ENCODE data around the gene GSTM3. TPM values are rescaled to one million over a fixed set of nuclear protein-coding genes. Genes with fewer than 3 reads are reported as not detected.
"Not testable (repeated sequence)": the region's sequence is repeated elsewhere in the genome, so short reads cannot be mapped to it uniquely, and the experiment has no call there.

Gene GSTM3
- total RNA-seq, 6 donors from 2014 or later: 4.9 to 23.3 (median 11.2) TPM

DNA sequence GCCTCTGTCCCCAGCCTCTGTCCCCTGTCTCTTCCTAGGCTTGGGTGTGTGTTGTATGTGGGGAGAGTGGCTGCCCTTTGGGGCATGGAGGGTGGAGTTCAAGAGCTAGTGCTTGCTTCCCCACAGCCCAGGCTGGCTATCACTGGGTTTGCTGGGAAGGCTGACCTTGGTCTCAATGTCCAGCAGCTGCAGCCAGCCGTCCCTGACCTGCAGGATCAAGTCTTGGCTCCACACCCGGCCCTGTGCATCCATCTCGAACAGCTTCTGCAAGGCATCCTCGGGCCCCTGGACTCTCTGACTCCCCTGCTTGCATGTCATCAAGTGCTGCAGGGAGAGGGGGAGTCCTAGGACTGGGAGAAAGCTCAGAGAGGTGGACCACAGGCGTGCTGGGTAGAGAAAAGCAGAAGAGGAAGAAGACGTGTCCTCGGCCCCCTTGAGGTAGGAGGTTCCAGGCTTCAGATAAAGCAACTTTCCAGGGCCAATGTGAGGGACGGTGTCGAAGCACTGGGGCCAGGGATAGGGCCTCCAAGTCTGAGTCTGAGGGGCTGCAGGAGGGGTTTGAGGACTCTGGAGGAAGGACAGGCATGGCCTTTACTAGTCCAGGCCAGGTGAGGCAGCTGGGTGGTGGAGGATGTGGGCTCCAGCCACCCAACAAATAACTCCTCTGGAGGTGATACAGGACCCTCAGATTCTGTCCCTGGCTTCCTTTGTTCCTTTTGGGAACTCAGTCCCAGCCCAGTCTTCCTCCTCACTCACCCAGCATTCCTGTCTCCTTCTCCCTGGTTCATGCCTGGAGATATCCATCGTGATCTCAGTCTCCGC, 18.9 kb upstream of the GSTM3 start:
- Histone ChIP-seq H3K27me3 (no peaks in the 10 kb centered on the region), H3K36me3 (no peaks in the 10 kb centered on the region), H3K4me3 (no peak overlapping the region), H3K9me3 (no peaks in the 10 kb centered on the region), H3K4me1 (peaks cover 6 to 9% (median 9%) of the 10 kb centered on the region in 4 donors), H3K27ac (no peak overlapping the region)
- 84% methylated on average over 11 of the region's 11 CpGs for WGBS, 2 donors
- ATAC-seq (ENCODE audit: low FRiP score in 2 of 2): no peak
- DNase-seq: peak in 1 of 2 donors; percentile 19
- TF ChIP-seq POLR2AphosphoS5 (IDR thresholded peaks at IDR 0.05) (no peak), POLR2A (IDR thresholded peaks at IDR 0.05) (no peak), EP300 (IDR thresholded peaks at IDR 0.05) (no peak)
- TF ChIP-seq, protein P1, sequence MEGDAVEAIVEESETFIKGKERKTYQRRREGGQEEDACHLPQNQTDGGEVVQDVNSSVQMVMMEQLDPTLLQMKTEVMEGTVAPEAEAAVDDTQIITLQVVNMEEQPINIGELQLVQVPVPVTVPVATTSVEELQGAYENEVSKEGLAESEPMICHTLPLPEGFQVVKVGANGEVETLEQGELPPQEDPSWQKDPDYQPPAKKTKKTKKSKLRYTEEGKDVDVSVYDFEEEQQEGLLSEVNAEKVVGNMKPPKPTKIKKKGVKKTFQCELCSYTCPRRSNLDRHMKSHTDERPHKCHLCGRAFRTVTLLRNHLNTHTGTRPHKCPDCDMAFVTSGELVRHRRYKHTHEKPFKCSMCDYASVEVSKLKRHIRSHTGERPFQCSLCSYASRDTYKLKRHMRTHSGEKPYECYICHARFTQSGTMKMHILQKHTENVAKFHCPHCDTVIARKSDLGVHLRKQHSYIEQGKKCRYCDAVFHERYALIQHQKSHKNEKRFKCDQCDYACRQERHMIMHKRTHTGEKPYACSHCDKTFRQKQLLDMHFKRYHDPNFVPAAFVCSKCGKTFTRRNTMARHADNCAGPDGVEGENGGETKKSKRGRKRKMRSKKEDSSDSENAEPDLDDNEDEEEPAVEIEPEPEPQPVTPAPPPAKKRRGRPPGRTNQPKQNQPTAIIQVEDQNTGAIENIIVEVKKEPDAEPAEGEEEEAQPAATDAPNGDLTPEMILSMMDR (IDR thresholded peaks at IDR 0.05): no peak

GRCh38 chr1:109757936-109758786, 17.3 kb upstream of the GSTM3 start:
- DNase-seq: no peak
- no peak for TF ChIP-seq POLR2AphosphoS5 (IDR thresholded peaks at IDR 0.05)
- Histone ChIP-seq H3K27me3 (no peaks in the 10 kb centered on the region), H3K27ac (no peak overlapping the region), H3K9me3 (no peaks in the 10 kb centered on the region), H3K36me3 (no peaks in the 10 kb centered on the region), H3K4me1 (peaks cover under 1 to 2% (median 1%) of the 10 kb centered on the region in 4 donors), H3K4me3 (no peak overlapping the region)
- 89% methylated on average over 7 to 13 of the region's 13 CpGs for WGBS, 2 donors
- no peak for ATAC-seq (ENCODE audit: low FRiP score in 2 of 2)

DNA sequence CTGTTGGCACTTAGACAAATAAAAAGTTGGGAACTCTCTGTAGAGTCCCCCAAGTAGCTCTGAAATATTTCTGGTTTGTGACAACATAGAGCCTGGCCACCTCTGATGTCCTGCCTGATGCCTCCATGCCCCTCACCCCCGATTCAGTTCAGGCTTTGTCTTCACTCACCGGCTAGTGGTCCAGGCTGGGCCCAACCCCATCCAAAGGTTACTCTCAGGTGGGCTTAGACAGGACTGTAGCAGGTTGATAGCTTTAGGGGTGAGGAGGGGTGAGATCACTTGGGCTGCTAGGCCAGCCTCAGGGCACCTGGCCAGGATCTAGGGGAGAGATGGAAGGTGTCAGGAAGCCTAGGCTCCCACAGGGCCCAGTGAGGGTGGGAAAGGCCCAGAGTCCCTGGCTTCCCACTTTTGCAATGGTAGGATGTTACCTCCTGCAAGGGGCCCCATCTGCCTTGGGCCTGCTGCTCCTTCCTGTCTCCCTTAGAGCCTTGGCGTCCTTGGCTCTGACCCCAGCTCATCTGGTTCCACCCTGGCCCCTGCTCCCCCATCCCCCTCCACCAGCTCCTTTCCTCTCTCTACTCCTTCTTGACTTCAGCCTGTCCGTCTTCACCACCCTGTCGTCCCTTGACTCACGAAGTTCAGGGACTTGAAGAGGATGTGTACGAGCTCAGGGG, 16.1 kb upstream of the GSTM3 start:
- Histone ChIP-seq H3K36me3 (no peaks in the 10 kb centered on the region), H3K4me3 (no peak overlapping the region), H3K9me3 (no peaks in the 10 kb centered on the region), H3K4me1 (no peaks in the 10 kb centered on the region), H3K27me3 (no peaks in the 10 kb centered on the region), H3K27ac (no peak overlapping the region)
- ATAC-seq (ENCODE audit: low FRiP score in 2 of 2) (no peak), DNase-seq (peak in 1 of 2 donors; percentile 10)
- TF ChIP-seq POLR2A (IDR thresholded peaks at IDR 0.05) (no peak), EP300 (IDR thresholded peaks at IDR 0.05) (no peak)
- 87 to 93% methylated on average over 7 of the region's 7 CpGs for whole genome bisulfite sequencing, 2 donors

- not testable (repeated sequence) for H3K4me3 ChIP-seq; H3K27ac ChIP-seq; H3K4me1 ChIP-seq; H3K9me3 ChIP-seq; DNase-seq; ATAC-seq (ENCODE audit: low FRiP score in 2 of 2); H3K27me3 ChIP-seq; H3K36me3 ChIP-seq
- 96% methylated on average over 5 of the region's 5 CpGs for WGBS, 2 donors
Measured at GRCh38 chr1:109756325-109756724, 15.5 kb upstream of the GSTM3 start.

DNA sequence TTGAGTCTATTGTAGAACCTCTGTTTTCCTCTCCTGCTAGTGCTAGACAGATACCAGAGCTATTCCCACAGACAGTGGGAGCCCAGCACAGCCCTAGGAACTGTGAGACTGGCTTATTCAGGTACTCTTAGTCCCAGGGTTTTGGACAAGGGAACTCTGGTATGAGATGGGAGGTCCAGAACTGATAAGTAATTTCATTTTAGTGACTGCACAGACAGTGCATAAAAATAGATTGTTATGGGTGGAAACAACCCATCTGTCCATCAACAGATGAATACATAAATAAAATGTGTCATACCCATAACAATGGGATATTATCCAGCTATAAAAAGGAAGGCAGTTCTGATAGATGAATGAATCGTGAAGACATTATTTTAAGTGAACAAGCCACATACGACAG, 13.9 kb upstream of the GSTM3 start:
- Histone ChIP-seq H3K4me1 (no peaks in the 10 kb centered on the region), H3K36me3 (no peaks in the 10 kb centered on the region), H3K4me3 (no peak overlapping the region), H3K27ac (no peak overlapping the region), H3K27me3 (no peaks in the 10 kb centered on the region), H3K9me3 (no peaks in the 10 kb centered on the region)
- DNase-seq: no peak
- 70 to 71% methylated on average over 2 of the region's 2 CpGs for WGBS, 2 donors
- ATAC-seq (ENCODE audit: low FRiP score in 2 of 2): no peak
- TF ChIP-seq POLR2AphosphoS5 (IDR thresholded peaks at IDR 0.05) (no peak), EP300 (IDR thresholded peaks at IDR 0.05) (no peak), POLR2A (IDR thresholded peaks at IDR 0.05) (no peak)
- TF ChIP-seq, protein P1 (IDR thresholded peaks at IDR 0.05): no peak

Data from upper lobe of left lung (tissue), 6 donors.